Activated T-cell treated with anti-CD3 and anti-CD28 coated beads, Interleukin-2, amount 50 U/mL, for 1 hour (primary cell): ENCODE results near the gene PTPN1.

Experiments used
- DNase-seq: peaks from one replicate; pipeline ENCODE4 v3.0.0-alpha.2; 2020

Gene PTPN1

GRCh38 chr20:50580016-50580747 lies 70.0 kb downstream of the PTPN1 start:
- DNase-seq = peak; percentile 63

- DNase-seq = no peak
Observed at GRCh38 chr20:50580842-50581544, 70.8 kb downstream of the PTPN1 start.

- no peak for DNase-seq
Observed at GRCh38 chr20:50582092-50582491, 71.9 kb downstream of the PTPN1 start.

GRCh38 chr20:50582591-50583234 lies 72.5 kb downstream of the PTPN1 start:
- no peak for DNase-seq

- no peak for DNase-seq
Observed at GRCh38 chr20:50583442-50584150, 73.4 kb downstream of the PTPN1 start.

- no peak for DNase-seq
Observed at GRCh38 chr20:50584687-50585086, 74.5 kb downstream of the PTPN1 start.

- no peak for DNase-seq
Observed at GRCh38 chr20:50585214-50585613, 75.0 kb downstream of the PTPN1 start.

GRCh38 chr20:50585678-50586077 lies 75.5 kb downstream of the PTPN1 start:
- no peak for DNase-seq

- no peak for DNase-seq
Observed at GRCh38 chr20:50586531-50587232, 76.5 kb downstream of the PTPN1 start.

- DNase-seq = no peak
Observed at GRCh38 chr20:50587291-50587961, 77.2 kb downstream of the PTPN1 start.

GRCh38 chr20:50588034-50588736 lies 78.0 kb downstream of the PTPN1 start:
- DNase-seq = peak; percentile 82

- DNase-seq = no peak
Observed at GRCh38 chr20:50589548-50590347, 79.6 kb downstream of the PTPN1 start.

- no peak for DNase-seq
Observed at GRCh38 chr20:50590348-50590664, 80.1 kb downstream of the PTPN1 start.

- no peak for DNase-seq
Observed at GRCh38 chr20:50591233-50591852, 81.2 kb downstream of the PTPN1 start.

GRCh38 chr20:50592282-50593004 lies 82.3 kb downstream of the PTPN1 start:
- DNase-seq = no peak

GRCh38 chr20:50593005-50593335 lies 82.8 kb downstream of the PTPN1 start:
- no peak for DNase-seq

- no peak for DNase-seq
Observed at GRCh38 chr20:50594231-50594590, 84.0 kb downstream of the PTPN1 start.

GRCh38 chr20:50594591-50595432 lies 84.6 kb downstream of the PTPN1 start:
- no peak for DNase-seq

GRCh38 chr20:50595433-50595895 lies 85.3 kb downstream of the PTPN1 start:
- DNase-seq = no peak
